HG02623 (cell line): ENCODE data around the gene TPD52L1.

Source experiments
- ATAC-seq: cut with Tn5 transposase; IDR thresholded peaks from one replicate; pipeline ENCODE4 v1.9.1; 2021; ENCODE audit warnings: moderate library complexity; ENCODE audit not compliant: unreplicated experiment

Gene TPD52L1

GRCh38 chr6:125301435-125302391 is 148.1 kb downstream of the TPD52L1 start, which contains the start of gene HDDC2:
Gene HDDC2 (minus strand): TSS chr6:125301967. CDS start chr6:125301932, 35 bp downstream.
- peak; percentile 75 for ATAC-seq

- no peak for ATAC-seq
These were observed 149.4 kb downstream of the TPD52L1 start for GRCh38 chr6:125302840-125303511.

- no peak for ATAC-seq
These were observed 149.9 kb downstream of the TPD52L1 start for GRCh38 chr6:125303512-125303854.

GRCh38 chr6:125304970-125305660 is 151.5 kb downstream of the TPD52L1 start:
- ATAC-seq = no peak

- ATAC-seq = no peak
These were observed 153.2 kb downstream of the TPD52L1 start for GRCh38 chr6:125306756-125307149.

GRCh38 chr6:125307150-125307838 is 153.7 kb downstream of the TPD52L1 start:
- no peak for ATAC-seq

GRCh38 chr6:125307964-125308615 is 154.5 kb downstream of the TPD52L1 start:
- no peak for ATAC-seq

- peak; percentile 82 for ATAC-seq
These were observed 157.5 kb downstream of the TPD52L1 start for GRCh38 chr6:125310994-125311649.

GRCh38 chr6:125312478-125312877 is 158.9 kb downstream of the TPD52L1 start:
- ATAC-seq = no peak

GRCh38 chr6:125312950-125313349 is 159.4 kb downstream of the TPD52L1 start:
- no peak for ATAC-seq
